Keratinocyte (primary cell): ENCODE results near the gene PPP1R17. TPM values are rescaled to one million over a fixed set of nuclear protein-coding genes. Genes with fewer than 3 reads are reported as not detected.

Experiments
- DNase-seq: peaks from one replicate; pipeline ENCODE4 v3.0.0-alpha.2; 2011; ENCODE audit warnings: low read depth, missing footprints, low spot score
- FAIRE-seq: peaks from 2 replicates; lab custom pipeline; 2011; peaks lifted over from hg19 to GRCh38; lab: Jason Lieb, UNC
- H2AFZ ChIP-seq: 2 replicates; pipeline ENCODE4 v1.6.0; 2012; ENCODE audit warnings: low read length, control low read depth, inconsistent platforms; ENCODE audit not compliant: control insufficient read depth
- H3K27ac ChIP-seq: 2 replicates; pipeline ENCODE4 v1.5.1; 2011; ENCODE audit warnings: low read length; ENCODE audit not compliant: control insufficient read depth, insufficient read depth
- H3K27me3 ChIP-seq: 3 replicates; pipeline ENCODE4 v1.6.0; 2011; ENCODE audit warnings: low read length; ENCODE audit not compliant: control insufficient read depth, insufficient read depth; ENCODE audit errors: extremely low read depth
- H3K36me3 ChIP-seq, 2 experiments: 2 replicates in 1 of 2; 3 replicates in 1 of 2; pipeline ENCODE4 v1.5.1; 2011; ENCODE audit warnings: low read length in 2 of 2, mild to moderate bottlenecking in 1 of 2; ENCODE audit not compliant: control insufficient read depth in 2 of 2, insufficient read depth in 2 of 2; ENCODE audit errors: extremely low read depth in 1 of 2
- H3K4me1 ChIP-seq: 3 replicates; pipeline ENCODE4 v1.5.1; 2011; ENCODE audit warnings: low read length; ENCODE audit not compliant: control insufficient read depth, insufficient read depth; ENCODE audit errors: extremely low read depth
- H3K4me2 ChIP-seq: 3 replicates; pipeline ENCODE4 v1.6.0; 2011; ENCODE audit warnings: low read depth, low read length; ENCODE audit not compliant: control insufficient read depth, insufficient read depth; ENCODE audit errors: extremely low read depth
- H3K4me3 ChIP-seq, 3 experiments: fragments of 200-600 bp in 1 of 3; sonication (generic) in 1 of 3; 2 replicates in 2 of 3; 3 replicates in 1 of 3; pipeline ENCODE4 v1.5.1; 2011 to 2016; ENCODE audit warnings: low read length in 3 of 3, mild to moderate bottlenecking in 3 of 3, control low read depth in 2 of 3, inconsistent platforms in 1 of 3, low read depth in 1 of 3, mixed read lengths in 1 of 3, mixed run types in 1 of 3, moderate library complexity in 1 of 3; ENCODE audit not compliant: control insufficient read depth in 2 of 3, insufficient read depth in 2 of 3; ENCODE audit errors: extremely low read depth in 1 of 3
- H3K79me2 ChIP-seq: 2 replicates; pipeline ENCODE4 v1.6.0; 2012; ENCODE audit warnings: low read length; ENCODE audit not compliant: control insufficient read depth, insufficient read depth
- H3K9ac ChIP-seq: 3 replicates; pipeline ENCODE4 v1.6.0; 2011; ENCODE audit warnings: low read length; ENCODE audit not compliant: control insufficient read depth, insufficient read depth; ENCODE audit errors: extremely low read depth
- H3K9me1 ChIP-seq: 3 replicates; pipeline ENCODE4 v1.6.0; 2011; ENCODE audit warnings: low read length; ENCODE audit not compliant: control insufficient read depth, insufficient read depth; ENCODE audit errors: extremely low read depth
- H3K9me3 ChIP-seq: 2 replicates; pipeline ENCODE4 v1.5.1; 2012; ENCODE audit warnings: low read depth, low read length; ENCODE audit not compliant: control insufficient read depth
- H4K20me1 ChIP-seq: 3 replicates; pipeline ENCODE4 v1.6.0; 2011; ENCODE audit warnings: low read length; ENCODE audit not compliant: control insufficient read depth, insufficient read depth; ENCODE audit errors: extremely low read depth
- CTCF ChIP-seq, 3 experiments: IDR thresholded peaks in 1 of 3; conservative IDR thresholded peaks in 1 of 3; optimal IDR thresholded peaks in 1 of 3; 2 replicates in 2 of 3; 3 replicates in 1 of 3; pipeline versions ENCODE3 to v1.5.1; 2011; ENCODE audit warnings: low read length in 3 of 3, mild to moderate bottlenecking in 3 of 3, moderate library complexity in 2 of 3, control low read depth in 1 of 3, inconsistent platforms in 1 of 3; ENCODE audit not compliant: insufficient read depth in 2 of 3; ENCODE audit errors: extremely low read depth in 1 of 3
- EZH2 ChIP-seq: IDR thresholded peaks from one replicate; pipeline ENCODE4 v1.6.1; 2012; ENCODE audit warnings: inconsistent platforms, mild to moderate bottlenecking, low read length, moderate library complexity
- dilution Hi-C: fragments of 300-500 bp; cut with MboI; formaldehyde crosslinking; loops from one replicate; pipeline ENCODE4 v1.7.0; 2020; ENCODE audit warnings: low sequenced_read_pairs; ENCODE audit not compliant: extremely low pct_ligation_motif_present
- polyA plus RNA-seq, 5 experiments: library from polyadenylated mRNA; depleted of rRNA in 3 of 5; stranded (reverse) in 3 of 5; stranded (forward) in 1 of 5; unstranded in 1 of 5; fragments of >200 nt; gene quantifications; 1 replicate in 1 of 5; 2 replicates in 3 of 5; 3 replicates in 1 of 5; pipeline versions ENCODE4 v1.2.1 to v1.2.3, GENCODE V29; 2011 to 2012; ENCODE audit warnings: missing spikeins in 2 of 5, low read depth in 1 of 5, low replicate concordance in 1 of 5

Gene PPP1R17
- polyA plus RNA-seq, 1 donor (not counting 4 experiments of a cell fraction or from before 2014, with no cell fraction given): not detected

- Histone ChIP-seq H3K9ac (no peak overlapping the region), H3K36me3 (no peaks in the 10 kb centered on the region), H3K4me2 (no peak overlapping the region), H3K79me2 (no peaks in the 10 kb centered on the region), H3K4me1 (no peaks in the 10 kb centered on the region), H3K27ac (no peak overlapping the region), H3K9me1 (no peaks in the 10 kb centered on the region), H4K20me1 (no peaks in the 10 kb centered on the region), H2AFZ (no peak overlapping the region), H3K27me3 (peaks cover 5% of the 10 kb centered on the region), H3K4me3 (no peak overlapping the region), H3K9me3 (no peaks in the 10 kb centered on the region)
- DNase-seq (no peak), FAIRE-seq (no peak)
- dilution Hi-C loops: no loop called here
- TF ChIP-seq EZH2 (no peak), CTCF (optimal IDR thresholded peaks at IDR 0.05 in 1 of 3, IDR thresholded peaks at IDR 0.05 in 1 of 3, conservative IDR thresholded peaks at IDR 0.05 in 1 of 3; ENCODE audit: extremely low read depth in 1 of 3, insufficient read depth in 2 of 3, low read length in 3 of 3) (no peak)
Observed at GRCh38 chr7:31702354-31702753, 15.3 kb downstream of the PPP1R17 start.

GRCh38 chr7:31705377-31705776 lies 18.4 kb downstream of the PPP1R17 start:
- no peaks in the 10 kb centered on the region for H3K4me1 ChIP-seq
- no peaks in the 10 kb centered on the region for H3K9me3 ChIP-seq
- H3K36me3 ChIP-seq: no peaks in the 10 kb centered on the region
- H3K9ac ChIP-seq: no peak overlapping the region
- TF ChIP-seq EZH2 (no peak), CTCF (optimal IDR thresholded peaks at IDR 0.05 in 1 of 3, IDR thresholded peaks at IDR 0.05 in 1 of 3, conservative IDR thresholded peaks at IDR 0.05 in 1 of 3; ENCODE audit: extremely low read depth in 1 of 3, insufficient read depth in 2 of 3, low read length in 3 of 3) (no peak)
- DNase-seq (no peak), FAIRE-seq (no peak)
- no peaks in the 10 kb centered on the region for H3K9me1 ChIP-seq
- H3K4me3 ChIP-seq: no peak overlapping the region
- dilution Hi-C loops: no loop called here
- no peaks in the 10 kb centered on the region for H3K79me2 ChIP-seq
- H2AFZ ChIP-seq: no peak overlapping the region
- H3K27ac ChIP-seq: no peak overlapping the region
- H3K27me3 ChIP-seq: no peaks in the 10 kb centered on the region
- H4K20me1 ChIP-seq: no peaks in the 10 kb centered on the region
- no peak overlapping the region for H3K4me2 ChIP-seq
